Cardiac septum (tissue), 1 donor: ENCODE results near the gene SLCO3A1. TPM values are rescaled to one million over a fixed set of nuclear protein-coding genes. Genes with fewer than 3 reads are reported as not detected.
"Not testable (repeated sequence)": the region's sequence is repeated elsewhere in the genome, so short reads cannot be mapped to it uniquely, and the experiment has no call there.

ENCODE experiments used
- DNase-seq: peaks from one replicate; pipeline ENCODE4 v3.0.0-alpha.2; 2020; ENCODE audit warnings: low spot score
- intact Hi-C: fragments of 100-400 bp; cut with DNase I; formaldehyde crosslinking; loops from one replicate; pipeline ENCODE4 v1.14.0; 2022
- total RNA-seq: library from RNA; stranded (reverse); fragmentation: NEBNext Ultra II Directional; extraction: Animal tissue kit (Norgen Biotek cat#: 25700); gene quantifications from one replicate; pipeline ENCODE4 v1.2.1, GENCODE V29; 2021
- donor health status: DM: no; HTN: no; CAD: no.

Gene SLCO3A1
- total RNA-seq, 1 donor from 2014 or later = 43.9 TPM

DNA sequence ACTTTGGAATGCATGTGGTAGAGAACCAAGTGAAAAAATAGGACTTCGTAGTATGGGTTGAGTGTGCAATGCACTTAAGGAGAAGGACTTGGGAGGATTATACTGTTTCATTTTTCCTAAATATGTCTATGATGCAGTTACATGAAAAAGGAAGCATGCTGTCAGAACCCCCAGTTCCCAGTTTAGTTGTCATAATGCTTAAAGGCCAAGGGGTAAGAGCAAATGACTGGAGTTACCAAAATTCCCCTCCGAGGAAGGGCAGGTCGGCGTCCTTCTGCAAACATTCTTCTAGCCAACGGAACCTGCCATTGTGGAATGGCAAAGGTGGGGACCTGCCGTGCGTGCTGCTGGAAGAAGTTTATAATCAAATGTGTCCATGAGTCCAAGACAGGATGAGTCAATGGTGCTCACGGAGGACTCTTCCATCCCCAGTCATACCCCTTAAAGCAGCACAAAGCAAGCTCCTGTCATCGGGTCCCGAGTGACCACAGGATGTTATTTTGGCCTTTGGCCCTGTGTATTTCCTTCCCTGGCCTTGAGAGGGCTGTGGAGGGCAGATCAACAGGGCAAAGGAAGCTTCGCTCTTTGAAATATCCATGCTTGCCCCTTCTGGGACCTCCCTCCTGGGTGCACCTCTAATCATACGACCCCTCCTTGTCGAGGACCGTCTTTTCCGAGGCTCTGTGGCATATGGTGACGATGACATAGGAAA is 93.2 kb downstream of the SLCO3A1 start:
- intact Hi-C loops = loop anchor here (10.0 kb wide), 1 partner anchor 642 kb away; no protein-coding TSS in a partner anchor
- no peak for DNase-seq

- intact Hi-C loops = loop anchor here (10.0 kb wide), 1 partner anchor 642 kb away; no protein-coding TSS in a partner anchor
- DNase-seq = no peak
These were observed 93.8 kb downstream of the SLCO3A1 start for GRCh38 chr15:91947293-91947679.

DNA sequence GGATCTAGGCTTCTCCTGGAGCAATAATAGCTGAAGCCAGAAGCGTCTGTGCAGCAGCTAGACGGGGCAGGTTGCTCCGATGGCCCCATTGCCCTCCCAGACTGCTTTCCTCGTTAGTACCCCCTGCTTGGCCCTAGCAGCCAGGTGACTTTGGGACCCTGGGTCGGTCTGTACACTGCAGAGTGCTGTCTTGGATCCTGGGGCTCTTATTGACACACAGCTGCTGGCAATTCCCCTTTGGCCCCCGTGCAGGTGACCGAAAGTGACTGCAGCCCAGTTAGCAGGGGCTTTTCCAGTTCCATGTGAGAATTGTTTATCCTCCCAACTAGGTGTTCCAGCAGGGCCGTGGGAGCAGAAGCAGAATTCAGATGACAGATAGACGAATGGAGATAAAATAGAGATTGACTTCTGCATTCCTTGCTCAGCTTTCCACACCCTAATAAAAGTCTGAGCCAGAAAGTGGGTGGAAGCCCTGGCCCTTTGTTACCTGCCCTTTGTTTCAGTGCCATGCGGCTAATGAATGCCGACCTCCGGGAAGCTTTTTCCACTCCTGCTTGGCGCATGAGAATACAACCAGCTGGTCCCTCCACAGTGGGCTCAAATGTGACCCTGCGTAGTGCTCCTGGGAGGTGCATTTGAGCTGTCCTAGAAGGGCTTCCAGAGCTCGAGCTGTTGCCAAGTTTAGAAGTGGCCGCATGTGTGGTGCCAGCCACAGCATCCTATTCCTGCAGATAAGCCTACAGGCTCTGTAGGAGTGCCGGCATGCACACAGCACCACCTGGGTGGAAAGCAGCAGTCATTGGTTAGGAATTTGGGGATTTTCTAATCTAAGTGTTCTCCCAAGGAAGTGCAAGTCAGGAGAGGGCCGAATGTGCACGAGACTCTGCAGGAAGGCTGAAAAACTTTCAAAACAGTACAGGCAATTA is 94.4 kb downstream of the SLCO3A1 start:
- intact Hi-C loops = loop anchor here (10.0 kb wide), 1 partner anchor 643 kb away; no protein-coding TSS in a partner anchor
- peak; percentile 82 for DNase-seq

DNA sequence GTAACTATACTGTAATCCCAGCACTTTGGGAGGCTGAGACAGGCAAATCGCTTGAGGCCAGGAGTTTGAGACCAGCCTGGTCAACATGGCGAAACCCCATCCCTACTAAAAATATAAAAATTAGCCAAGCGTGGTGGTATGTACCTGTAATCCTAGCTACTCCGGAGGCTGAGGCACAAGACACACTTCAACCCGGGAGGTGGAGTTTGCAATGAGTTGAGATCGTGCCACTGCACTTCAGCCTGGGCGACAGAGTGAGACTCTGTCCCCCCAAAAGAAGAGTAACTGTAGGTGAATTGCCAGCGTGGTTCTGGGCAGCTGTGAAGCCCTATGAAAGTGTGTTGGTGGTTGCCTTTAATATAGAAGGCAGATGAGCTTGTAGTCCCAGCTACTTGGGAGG is 95.9 kb downstream of the SLCO3A1 start:
- intact Hi-C loops = loop anchor here (10.0 kb wide), 1 partner anchor 645 kb away; no protein-coding TSS in a partner anchor
- DNase-seq = no peak

GRCh38 chr15:91950054-91950453 is 96.5 kb downstream of the SLCO3A1 start:
- no peak for DNase-seq
- intact Hi-C loops = no loop called here

DNA sequence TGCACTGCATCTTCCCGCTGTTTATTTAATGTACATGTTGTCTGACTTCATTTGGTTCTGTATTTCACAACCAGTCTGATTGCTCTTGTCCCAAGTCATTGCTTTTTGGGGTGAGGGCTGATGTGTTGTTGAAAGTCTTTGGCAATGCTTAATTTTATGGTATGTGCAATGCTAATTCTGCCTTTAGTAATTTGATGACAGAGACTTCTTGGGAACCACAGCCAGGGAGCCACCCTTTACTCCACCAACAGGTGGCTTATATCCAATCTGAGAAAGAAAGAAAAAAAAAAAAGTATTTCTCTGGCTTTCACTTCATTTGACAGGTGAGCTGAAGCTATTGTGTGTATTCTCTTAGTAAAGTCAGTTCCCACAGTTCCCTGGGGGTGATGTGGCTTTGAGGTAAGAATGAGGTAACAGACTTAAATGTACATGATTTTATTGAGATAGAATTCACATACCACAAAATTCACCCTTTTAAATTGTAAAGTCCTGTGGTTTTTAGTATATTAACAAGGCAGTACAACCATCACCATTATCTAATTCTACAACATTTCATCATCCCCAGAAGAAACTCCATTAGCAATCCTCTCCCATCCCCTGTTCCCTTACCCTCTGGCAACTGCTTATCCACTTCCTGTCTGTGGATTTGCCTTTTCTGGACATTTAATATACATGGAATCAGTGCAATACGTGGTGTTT is 97.3 kb downstream of the SLCO3A1 start:
- DNase-seq = no peak
- intact Hi-C loops = no loop called here

DNA sequence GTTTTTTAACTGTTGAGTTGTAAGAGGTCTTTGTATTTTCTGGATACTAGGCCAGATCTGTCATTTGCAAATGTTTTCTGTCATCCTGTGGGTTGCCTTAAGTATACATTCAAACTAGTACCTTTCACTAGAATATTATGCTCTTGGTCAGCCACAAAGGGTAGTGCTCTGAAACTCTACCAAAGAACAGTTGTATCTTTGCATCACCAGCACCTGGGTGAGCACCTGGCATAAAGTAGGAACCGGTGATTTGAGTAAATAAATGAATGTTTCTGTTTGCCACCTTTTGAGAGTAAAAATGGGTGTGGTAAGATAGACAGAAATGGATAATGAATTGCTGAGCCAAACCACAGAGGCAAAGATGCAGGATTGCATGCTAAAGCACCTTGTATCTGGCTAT is 98.7 kb downstream of the SLCO3A1 start:
- DNase-seq = no peak
- intact Hi-C loops = no loop called here

DNA sequence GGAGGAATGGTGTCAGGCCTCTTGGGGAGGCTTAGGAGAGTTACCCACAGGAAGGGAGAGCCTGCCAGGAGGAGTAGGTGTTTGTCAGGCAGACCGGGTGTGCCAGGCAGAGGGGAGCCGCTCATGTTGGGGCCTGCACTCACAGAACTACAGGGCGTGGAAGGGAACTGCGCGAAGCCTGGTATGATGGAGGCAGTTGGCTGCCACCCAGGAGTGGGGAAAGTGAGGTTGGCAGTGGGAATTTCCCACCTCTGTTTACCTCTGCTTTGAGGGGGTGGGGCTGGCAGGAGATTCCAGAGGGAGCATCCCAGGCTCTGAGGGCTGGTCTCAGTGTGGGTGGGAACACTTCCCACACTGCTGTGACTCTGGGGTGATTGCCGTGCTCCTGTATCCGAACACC is 99.9 kb downstream of the SLCO3A1 start:
- intact Hi-C loops = no loop called here
- DNase-seq = no peak

DNA sequence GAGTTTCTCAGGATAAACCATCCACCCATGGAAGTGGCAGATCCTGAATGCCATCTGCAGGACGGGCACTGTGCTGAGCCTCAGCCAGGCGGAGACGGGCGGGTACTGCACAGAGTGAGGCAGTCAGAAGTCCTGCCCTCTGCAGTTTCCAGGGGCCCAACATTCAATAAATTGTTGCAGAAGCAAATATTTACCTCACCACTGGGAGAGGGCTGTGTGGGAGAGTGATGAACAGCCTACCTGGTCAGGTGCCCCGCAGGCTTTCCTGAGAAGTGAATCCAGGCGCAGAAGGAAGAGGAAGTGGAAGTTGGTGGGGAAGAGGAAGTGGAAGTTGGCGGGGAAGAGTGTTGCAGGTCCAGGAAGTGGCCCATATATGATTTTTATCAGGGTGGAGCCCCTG is 100.8 kb downstream of the SLCO3A1 start:
- DNase-seq = no peak
- intact Hi-C loops = no loop called here

DNA sequence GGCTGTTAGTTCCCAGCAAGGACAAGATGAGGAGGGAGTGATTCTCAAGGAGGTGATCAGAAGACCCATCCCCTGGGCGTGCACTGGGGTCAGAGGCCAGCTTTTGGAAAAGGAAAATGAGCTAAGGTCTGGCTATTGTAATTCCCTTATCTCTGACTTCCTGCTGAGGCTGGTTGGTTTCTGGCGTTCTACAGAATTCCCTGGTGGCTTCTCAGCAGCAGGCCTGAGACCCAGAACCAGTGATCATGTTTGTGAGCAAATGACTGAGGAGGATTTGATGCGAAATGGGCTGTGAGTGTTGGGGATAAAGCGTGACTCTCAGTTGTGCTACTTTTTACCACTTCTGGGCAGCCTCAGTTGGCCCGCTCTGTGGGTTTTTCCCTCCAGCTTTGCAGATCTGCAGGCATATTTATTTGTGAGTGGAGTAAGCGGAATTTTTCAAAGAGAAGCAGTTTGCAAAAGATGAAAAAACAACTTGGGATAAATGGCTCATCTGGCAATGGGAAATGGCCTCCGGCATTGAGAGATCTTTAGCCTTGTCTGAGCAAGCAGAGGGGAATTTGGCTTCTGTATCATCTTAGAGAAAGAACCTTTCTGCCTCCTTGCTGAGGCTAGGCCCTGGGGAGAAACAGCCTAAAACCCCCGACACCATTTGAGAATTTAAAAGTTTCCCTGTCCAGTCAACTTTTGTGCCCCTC is 102.7 kb downstream of the SLCO3A1 start:
- DNase-seq = no peak
- intact Hi-C loops = no loop called here

- intact Hi-C loops = loop anchor here (10.0 kb wide), 1 partner anchor 257 kb away; no protein-coding TSS in a partner anchor
These were observed 107.8 kb downstream of the SLCO3A1 start for GRCh38 chr15:91961357-91961756.

DNA sequence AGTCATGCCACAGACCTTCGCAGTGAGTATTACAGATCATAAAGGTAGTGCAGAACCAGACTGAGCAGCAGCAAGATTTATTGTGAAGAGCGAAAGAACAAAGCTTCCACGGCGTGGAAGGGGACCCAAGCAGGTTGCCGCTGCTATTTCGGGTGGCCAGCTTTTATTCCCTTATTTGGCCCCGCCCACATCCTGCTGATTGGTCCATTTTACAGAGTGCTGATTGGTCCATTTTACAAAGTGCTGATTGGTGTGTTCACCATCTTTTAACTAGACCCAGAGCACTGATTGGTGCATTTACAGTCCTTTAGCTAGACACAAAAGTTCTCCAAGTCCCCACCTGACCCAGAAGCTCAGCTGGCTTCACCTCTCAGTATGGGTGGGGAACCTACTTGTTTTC is 110.2 kb downstream of the SLCO3A1 start:
- DNase-seq = not testable (repeated sequence)
- intact Hi-C loops = loop anchor here (10.0 kb wide), 1 partner anchor 259 kb away; no protein-coding TSS in a partner anchor

More at GRCh38 chr15:91961357-91961756, 107.8 kb downstream of the SLCO3A1 start:
- no peak for DNase-seq

- no peak for DNase-seq
- intact Hi-C loops = loop anchor here (10.0 kb wide), 1 partner anchor 261 kb away; no protein-coding TSS in a partner anchor
These were observed 112.1 kb downstream of the SLCO3A1 start for GRCh38 chr15:91965501-91966193.

GRCh38 chr15:91966194-91966552 is 112.7 kb downstream of the SLCO3A1 start:
- intact Hi-C loops = loop anchor here (10.0 kb wide), 1 partner anchor 261 kb away; no protein-coding TSS in a partner anchor
- DNase-seq = no peak

GRCh38 chr15:91967935-91968606 is 114.6 kb downstream of the SLCO3A1 start:
- intact Hi-C loops = loop anchor here (10.0 kb wide), 1 partner anchor 263 kb away; no protein-coding TSS in a partner anchor
- no peak for DNase-seq

DNA sequence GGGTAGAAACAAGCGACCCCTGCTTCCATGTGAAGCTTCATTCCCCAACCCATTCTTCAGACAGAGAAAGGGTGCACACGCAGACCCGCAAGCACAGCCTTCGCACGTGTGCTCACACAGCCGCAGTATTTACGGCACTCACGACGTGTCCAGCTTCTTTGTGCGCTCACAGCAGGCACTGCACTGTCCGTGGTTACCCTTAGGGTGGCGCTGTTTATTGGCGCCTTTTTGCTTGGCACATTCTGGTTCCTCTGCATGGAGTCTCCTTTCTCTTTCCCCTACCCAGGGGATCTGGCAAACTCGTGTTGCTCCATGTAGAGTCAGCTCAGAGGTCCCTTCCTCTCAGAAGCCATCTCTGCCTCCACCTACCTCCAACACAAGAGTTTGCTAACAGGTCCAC is 115.1 kb downstream of the SLCO3A1 start:
- no peak for DNase-seq
- intact Hi-C loops = loop anchor here (10.0 kb wide), 1 partner anchor 264 kb away; no protein-coding TSS in a partner anchor

- intact Hi-C loops = loop anchor here (5.0 kb wide), 2 partner anchors 107 to 118 kb away; partner anchors contain the start of gene SLCO3A1
- no peak for DNase-seq
These were observed 116.6 kb downstream of the SLCO3A1 start for GRCh38 chr15:91970142-91970541.

DNA sequence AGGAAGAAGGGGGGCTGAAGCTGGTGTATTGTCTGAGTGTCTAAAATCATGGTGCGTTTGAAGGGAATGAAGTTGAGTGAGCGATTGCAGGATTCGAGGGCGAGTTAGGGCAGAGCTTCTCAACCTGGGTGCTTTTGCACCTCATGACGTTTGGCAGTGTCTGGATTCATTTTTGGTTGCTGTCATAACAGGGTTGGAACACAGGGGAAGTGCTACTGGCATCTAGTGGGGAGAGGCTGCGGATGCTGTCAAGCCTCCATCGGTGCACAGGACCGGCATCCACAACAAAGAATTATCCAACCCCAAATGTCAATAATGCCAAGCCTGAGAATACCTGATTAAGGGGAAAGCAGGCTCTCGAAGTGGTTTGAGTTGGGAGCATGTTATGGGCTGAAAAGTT is 120.0 kb downstream of the SLCO3A1 start:
- intact Hi-C loops = loop anchor here (5.0 kb wide), 2 partner anchors 104 to 121 kb away; partner anchors contain the start of gene SLCO3A1
- DNase-seq = no peak
